SK-N-SH (cell line): ENCODE measurements around the gene TMEM205. TPM values are rescaled to one million over a fixed set of nuclear protein-coding genes. Genes with fewer than 3 reads are reported as not detected.
"Not testable (repeated sequence)": the region's sequence is repeated elsewhere in the genome, so short reads cannot be mapped to it uniquely, and the experiment has no call there.

ENCODE experiments used
- CTCF ChIA-PET: fragments of 300-600, 350-600 bp; formaldehyde crosslinking; extraction: SDS; loops from one replicate; lab custom pipeline; 2021; lab: Yijun Ruan, JAX
- POLR2A ChIA-PET: fragments of 350-600 bp; sonication (Branson Sonifier 250); formaldehyde crosslinking; extraction: SDS; loops from one replicate; lab custom pipeline; 2020; ENCODE audit warnings: antibody characterized with exemption, inconsistent platforms; lab: Yijun Ruan, JAX
- DNase-seq: peaks from one replicate; pipeline ENCODE4 v3.0.0; 2012
- H2AFZ ChIP-seq: fragments of 200-600 bp; sonication (generic); 2 replicates; pipeline ENCODE4 v1.8.1; 2016; ENCODE audit warnings: antibody characterized with exemption, mild to moderate bottlenecking, low read depth
- H3F3A ChIP-seq: fragments of 200-600 bp; sonication (generic); replicated peaks from 2 replicates; pipeline ENCODE3; 2016; ENCODE audit warnings: antibody characterized with exemption, mild to moderate bottlenecking; ENCODE audit not compliant: insufficient read depth
- H3K27ac ChIP-seq, 2 experiments: fragments of 200-500 bp in 1 of 2; fragments of 200-600 bp in 1 of 2; sonication (Bioruptor generic) in 1 of 2; sonication (generic), shearing (Covaris generic) in 1 of 2; 2 replicates each; pipeline versions ENCODE4 v1.5.1 to v1.6.1; 2014 to 2016; ENCODE audit warnings: low read depth in 2 of 2, inconsistent platforms in 1 of 2, low read length in 1 of 2, mild to moderate bottlenecking in 1 of 2, mixed read lengths in 1 of 2
- H3K27me3 ChIP-seq: fragments of 200-600 bp; sonication (generic), shearing (Covaris generic); 2 replicates; pipeline ENCODE4 v1.6.1; 2016; ENCODE audit warnings: mixed run types; ENCODE audit not compliant: insufficient read depth
- H3K36me3 ChIP-seq, 2 experiments: fragments of 200-500 bp in 1 of 2; fragments of 200-600 bp in 1 of 2; sonication (Bioruptor generic) in 1 of 2; sonication (generic) in 1 of 2; replicated peaks in 1 of 2; 2 replicates each; pipeline versions ENCODE3 to v1.5.1; 2014 to 2016; ENCODE audit warnings: low read length in 1 of 2, mild to moderate bottlenecking in 1 of 2; ENCODE audit not compliant: insufficient read depth in 2 of 2, control insufficient read depth in 1 of 2
- H3K4me1 ChIP-seq, 2 experiments: fragments of 200-500 bp in 1 of 2; fragments of 200-600 bp in 1 of 2; sonication (Bioruptor generic) in 1 of 2; sonication (generic), shearing (Covaris generic) in 1 of 2; 2 replicates each; pipeline versions ENCODE4 v1.5.1 to v1.6.1; 2014 to 2016; ENCODE audit warnings: low read depth in 1 of 2, low read length in 1 of 2, mixed run types in 1 of 2; ENCODE audit not compliant: insufficient read depth in 2 of 2, control insufficient read depth in 1 of 2
- H3K4me2 ChIP-seq: fragments of 200-600 bp; sonication (generic), shearing (Covaris generic); 2 replicates; pipeline ENCODE4 v1.6.1; 2017; ENCODE audit warnings: mixed run types
- H3K4me3 ChIP-seq, 2 experiments: fragments of 200-500 bp in 1 of 2; fragments of 200-600 bp in 1 of 2; sonication (Bioruptor generic) in 1 of 2; sonication (generic), shearing (Covaris generic) in 1 of 2; 2 replicates each; pipeline versions ENCODE4 v1.5.1 to v1.8.1; 2014 to 2016; ENCODE audit warnings: low read depth in 2 of 2, inconsistent platforms in 1 of 2, low read length in 1 of 2, mild to moderate bottlenecking in 1 of 2, mixed read lengths in 1 of 2, moderate library complexity in 1 of 2
- H3K79me2 ChIP-seq: fragments of 200-600 bp; sonication (generic); 2 replicates; pipeline ENCODE4 v1.8.1; 2017; ENCODE audit warnings: mild to moderate bottlenecking; ENCODE audit not compliant: insufficient read depth
- H3K9ac ChIP-seq: fragments of 200-600 bp; sonication (generic); 2 replicates; pipeline ENCODE4 v1.6.1; 2017; ENCODE audit warnings: mixed run types
- H3K9me2 ChIP-seq: fragments of 200-600 bp; sonication (generic); 2 replicates; pipeline ENCODE4 v1.6.1; 2017; ENCODE audit warnings: mixed run types
- H3K9me3 ChIP-seq: fragments of 200-600 bp; sonication (generic); 2 replicates; pipeline ENCODE4 v1.6.1; 2017; ENCODE audit warnings: mixed run types, mild to moderate bottlenecking, moderate library complexity
- H4K20me1 ChIP-seq: fragments of 200-600 bp; sonication (generic); 2 replicates; pipeline ENCODE4 v1.6.1; 2017; ENCODE audit warnings: mild to moderate bottlenecking, mixed run types; ENCODE audit not compliant: insufficient read depth
- EZH2phosphoT487 ChIP-seq: fragments of 200-600 bp; sonication (generic); IDR thresholded peaks from 2 replicates; pipeline ENCODE4 v1.6.1; 2017; ENCODE audit warnings: low read depth, mixed run types, mild to moderate bottlenecking, antibody characterized with exemption, moderate library complexity, borderline replicate concordance
- MXI1 ChIP-seq: IDR thresholded peaks from 2 replicates; pipeline ENCODE4 v1.6.1; 2012; ENCODE audit warnings: mild to moderate bottlenecking, low read depth, low read length, improper control_type of control experiment
- NRF1 ChIP-seq: IDR thresholded peaks from 2 replicates; pipeline ENCODE4 v1.6.1; 2012; ENCODE audit warnings: low read depth, mild to moderate bottlenecking, low read length
- POLR2AphosphoS5 ChIP-seq: IDR thresholded peaks from 2 replicates; pipeline ENCODE4 v1.6.1; 2012; ENCODE audit warnings: low read depth, low read length
- WGBS: methylation state at CpG from one replicate; pipeline ENCODE4 v1.1.6; 2017; ENCODE audit warnings: low lambda C conversion rate; 5-methylcytosine and 5-hydroxymethylcytosine counted together
- polyA plus RNA-seq, 3 experiments: library from polyadenylated mRNA; depleted of rRNA; stranded (reverse); fragments of >200 nt; gene quantifications; 2 replicates each; pipeline ENCODE4 v1.2.3, GENCODE V29; 2012
- TF ChIP-seq, protein P1 (sequence below): IDR thresholded peaks from 2 replicates; pipeline ENCODE4 v1.6.1; 2012; ENCODE audit warnings: mild to moderate bottlenecking, low read depth, low read length, moderate library complexity

TMEM205 gene
- polyA plus RNA-seq, 1 of the 3 experiments (the other 2 are of a cell fraction) = 219 TPM

DNA sequence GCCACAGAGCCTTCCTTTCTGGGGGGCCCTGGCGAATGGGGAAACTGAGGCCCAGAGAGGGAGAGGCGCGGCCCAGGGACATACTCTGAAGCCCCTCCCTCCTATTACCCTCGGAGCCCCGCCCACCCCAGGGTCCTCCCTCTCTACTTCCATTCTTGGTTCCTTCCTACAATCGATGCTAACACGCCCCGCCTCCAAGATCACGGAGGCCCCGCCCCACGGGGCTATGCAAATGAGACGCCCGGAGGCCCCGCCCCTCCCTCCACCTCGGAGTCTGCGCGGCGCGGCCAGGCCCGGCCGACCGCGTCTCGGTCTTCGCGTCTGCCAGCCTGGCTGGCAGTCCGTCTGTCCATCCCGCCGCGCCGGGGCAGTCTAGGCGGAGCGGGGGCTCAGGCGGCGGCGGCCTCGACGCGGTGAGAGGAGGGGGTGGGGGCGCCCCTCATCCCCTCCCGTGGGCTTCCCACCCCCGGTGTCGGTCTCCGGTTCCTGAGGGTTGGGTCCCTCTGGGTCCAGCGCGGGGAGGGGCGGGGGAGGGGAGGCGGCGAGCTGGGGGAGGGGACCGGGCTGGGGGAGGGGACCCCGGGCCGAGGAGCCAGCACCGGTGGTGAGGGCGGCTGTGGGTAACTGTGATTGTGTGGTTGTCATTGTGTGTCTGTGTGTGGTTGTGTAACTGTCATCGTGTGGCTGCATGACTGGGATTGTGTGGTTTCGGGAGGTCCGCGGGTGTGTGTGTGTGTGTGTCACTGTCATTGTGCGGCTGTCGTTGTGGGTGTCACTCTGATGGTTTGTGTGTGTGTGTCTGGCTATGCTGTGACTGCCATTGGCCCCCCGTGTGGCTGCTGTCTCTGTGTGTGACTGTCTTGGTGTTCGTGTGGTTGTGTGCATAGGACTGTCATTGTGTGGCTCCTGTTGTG lies 9.3 kb upstream of the TMEM205 start, which contains the start of gene PLPPR2:
Gene PLPPR2 (plus strand): TSS at position 273 of the 914 bp plus-strand sequence. CDS start 2,242 bp downstream, outside the sequence.
- H3K27ac ChIP-seq = no peak within 1 kb of the TSS; a peak in 1 of 4 replicates
- no peaks in the 10 kb centered on the region for H3K9me2 ChIP-seq
- H3K4me2 ChIP-seq = peak within 1 kb of the TSS; percentile 96
- 1% methylated on average over 31 of the region's 62 CpGs for WGBS
- TF ChIP-seq POLR2AphosphoS5 = peak; percentile 53; the same call in 1 of the 2 replicates
- TF ChIP-seq NRF1 = peak; percentile 76
- TF ChIP-seq MXI1 = peak; percentile 42; the same call in 1 of the 2 replicates
- TF ChIP-seq EZH2phosphoT487 = no peak
- TF ChIP-seq, protein P1, sequence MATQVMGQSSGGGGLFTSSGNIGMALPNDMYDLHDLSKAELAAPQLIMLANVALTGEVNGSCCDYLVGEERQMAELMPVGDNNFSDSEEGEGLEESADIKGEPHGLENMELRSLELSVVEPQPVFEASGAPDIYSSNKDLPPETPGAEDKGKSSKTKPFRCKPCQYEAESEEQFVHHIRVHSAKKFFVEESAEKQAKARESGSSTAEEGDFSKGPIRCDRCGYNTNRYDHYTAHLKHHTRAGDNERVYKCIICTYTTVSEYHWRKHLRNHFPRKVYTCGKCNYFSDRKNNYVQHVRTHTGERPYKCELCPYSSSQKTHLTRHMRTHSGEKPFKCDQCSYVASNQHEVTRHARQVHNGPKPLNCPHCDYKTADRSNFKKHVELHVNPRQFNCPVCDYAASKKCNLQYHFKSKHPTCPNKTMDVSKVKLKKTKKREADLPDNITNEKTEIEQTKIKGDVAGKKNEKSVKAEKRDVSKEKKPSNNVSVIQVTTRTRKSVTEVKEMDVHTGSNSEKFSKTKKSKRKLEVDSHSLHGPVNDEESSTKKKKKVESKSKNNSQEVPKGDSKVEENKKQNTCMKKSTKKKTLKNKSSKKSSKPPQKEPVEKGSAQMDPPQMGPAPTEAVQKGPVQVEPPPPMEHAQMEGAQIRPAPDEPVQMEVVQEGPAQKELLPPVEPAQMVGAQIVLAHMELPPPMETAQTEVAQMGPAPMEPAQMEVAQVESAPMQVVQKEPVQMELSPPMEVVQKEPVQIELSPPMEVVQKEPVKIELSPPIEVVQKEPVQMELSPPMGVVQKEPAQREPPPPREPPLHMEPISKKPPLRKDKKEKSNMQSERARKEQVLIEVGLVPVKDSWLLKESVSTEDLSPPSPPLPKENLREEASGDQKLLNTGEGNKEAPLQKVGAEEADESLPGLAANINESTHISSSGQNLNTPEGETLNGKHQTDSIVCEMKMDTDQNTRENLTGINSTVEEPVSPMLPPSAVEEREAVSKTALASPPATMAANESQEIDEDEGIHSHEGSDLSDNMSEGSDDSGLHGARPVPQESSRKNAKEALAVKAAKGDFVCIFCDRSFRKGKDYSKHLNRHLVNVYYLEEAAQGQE = 0 out of 2 replicates have a peak, but pooled peaks have one; percentile 18
- peak within 1 kb of the TSS; percentile 48 to 70 for H3K4me3 ChIP-seq
- H3K27me3 ChIP-seq = no peaks in the 10 kb centered on the region
- peaks cover 5% of the 10 kb centered on the region for H3K79me2 ChIP-seq
- H3K9me3 ChIP-seq = no peaks in the 10 kb centered on the region
- POLR2A ChIA-PET = no interaction called here
- 0 out of 2 replicates have a peak within 1 kb of the TSS, but pooled peaks have one; percentile 53 for H2AFZ ChIP-seq
- DNase-seq = peak; percentile 98
- H4K20me1 ChIP-seq = no peaks in the 10 kb centered on the region
- H3K36me3 ChIP-seq = no peaks in the 10 kb centered on the region
- H3K4me1 ChIP-seq = peaks cover 0 to 18% of the 10 kb centered on the region in 2 experiments; a peak in 1 of 4 replicates
- CTCF ChIA-PET = no interaction called here
- H3F3A ChIP-seq = no peaks in the 10 kb centered on the region
- peak within 1 kb of the TSS; percentile 63; the same call in 1 of the 2 replicates for H3K9ac ChIP-seq

DNA sequence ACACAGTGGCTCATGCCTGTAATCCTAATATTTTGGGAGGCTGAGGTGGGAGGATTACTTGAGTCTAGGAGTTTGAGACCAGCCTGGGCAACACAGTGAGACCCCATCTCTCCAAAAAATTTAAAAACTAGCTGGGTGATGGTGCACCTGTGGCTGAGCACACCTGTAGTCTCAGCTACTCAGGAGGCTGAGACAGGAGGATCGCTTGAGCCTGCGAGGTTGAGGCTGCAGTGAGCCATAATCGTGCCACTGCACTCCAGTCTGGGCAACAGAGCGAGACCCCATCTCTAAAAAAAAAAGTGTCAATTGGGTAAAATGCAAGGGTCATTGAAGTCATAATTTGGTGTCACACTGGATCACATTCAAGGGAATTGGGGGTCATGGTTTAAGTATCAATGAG lies 8.0 kb upstream of the TMEM205 start:
- DNase-seq, H3K4me3 ChIP-seq, POLR2A ChIA-PET, H3F3A ChIP-seq, H3K27ac ChIP-seq, H2AFZ ChIP-seq, H3K9ac ChIP-seq, H3K27me3 ChIP-seq, H3K9me3 ChIP-seq, H3K4me2 ChIP-seq, H3K9me2 ChIP-seq, H3K79me2 ChIP-seq, H4K20me1 ChIP-seq, H3K36me3 ChIP-seq: not testable (repeated sequence)
- WGBS = 94% methylated on average over 4 of the region's 4 CpGs
- H3K4me1 ChIP-seq = peaks cover 0 to 18% of the 10 kb centered on the region in 2 experiments; a peak in 1 of 4 replicates
- CTCF ChIA-PET = interaction anchor here (0.7 to 1.6 kb wide), 4 partner anchors 15 to 607 kb away, joined by 3 to 4 read pairs (median 3); partner anchors contain the start of gene ODAD3
